Esophagus muscularis mucosa (tissue), 4 donors: ENCODE measurements around the gene PDGFRB.

ENCODE experiments used
- EP300 ChIP-seq: sonication (generic); formaldehyde crosslinking; IDR thresholded peaks from one replicate; pipeline ENCODE4 v1.6.1; 2017; ENCODE audit warnings: antibody characterized with exemption
- POLR2A ChIP-seq: fragments of 450-650 bp; IDR thresholded peaks from one replicate; pipeline ENCODE4 v1.6.1; 2017; ENCODE audit warnings: antibody characterized with exemption, moderate library complexity, mild to moderate bottlenecking, low read depth
- TF ChIP-seq, protein P1 (sequence below), 3 experiments: fragments of 200-600 bp in 2 of 3; fragments of 450-650 bp in 1 of 3; sonication (generic) in 2 of 3; IDR thresholded peaks; one replicate each; pipeline ENCODE4 v1.5.1; 2017 to 2019; ENCODE audit warnings: antibody characterized with exemption in 3 of 3, mild to moderate bottlenecking in 2 of 3, moderate library complexity in 1 of 3

DNA sequence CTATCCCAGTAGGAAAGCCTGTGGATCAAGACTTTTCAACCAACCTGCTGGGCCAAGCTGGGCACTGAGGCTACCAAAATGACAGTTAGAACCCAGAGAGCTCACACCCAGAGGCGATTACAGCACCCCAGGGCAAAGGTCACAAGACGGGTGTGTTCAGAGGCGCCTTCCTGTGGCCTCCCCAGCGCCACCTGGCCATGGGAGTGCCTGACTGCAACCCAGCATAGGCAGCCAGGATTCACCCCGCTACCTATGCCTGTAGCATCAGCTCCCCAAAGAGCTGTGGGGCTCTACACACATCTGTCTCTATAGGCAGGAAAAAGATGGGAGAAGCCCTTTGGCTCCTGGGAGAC lies 33.5 kb downstream of the PDGFRB start:
- TF ChIP-seq, protein P1, sequence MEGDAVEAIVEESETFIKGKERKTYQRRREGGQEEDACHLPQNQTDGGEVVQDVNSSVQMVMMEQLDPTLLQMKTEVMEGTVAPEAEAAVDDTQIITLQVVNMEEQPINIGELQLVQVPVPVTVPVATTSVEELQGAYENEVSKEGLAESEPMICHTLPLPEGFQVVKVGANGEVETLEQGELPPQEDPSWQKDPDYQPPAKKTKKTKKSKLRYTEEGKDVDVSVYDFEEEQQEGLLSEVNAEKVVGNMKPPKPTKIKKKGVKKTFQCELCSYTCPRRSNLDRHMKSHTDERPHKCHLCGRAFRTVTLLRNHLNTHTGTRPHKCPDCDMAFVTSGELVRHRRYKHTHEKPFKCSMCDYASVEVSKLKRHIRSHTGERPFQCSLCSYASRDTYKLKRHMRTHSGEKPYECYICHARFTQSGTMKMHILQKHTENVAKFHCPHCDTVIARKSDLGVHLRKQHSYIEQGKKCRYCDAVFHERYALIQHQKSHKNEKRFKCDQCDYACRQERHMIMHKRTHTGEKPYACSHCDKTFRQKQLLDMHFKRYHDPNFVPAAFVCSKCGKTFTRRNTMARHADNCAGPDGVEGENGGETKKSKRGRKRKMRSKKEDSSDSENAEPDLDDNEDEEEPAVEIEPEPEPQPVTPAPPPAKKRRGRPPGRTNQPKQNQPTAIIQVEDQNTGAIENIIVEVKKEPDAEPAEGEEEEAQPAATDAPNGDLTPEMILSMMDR (IDR thresholded peaks at IDR 0.05) = no peak
- TF ChIP-seq POLR2A = no peak
- TF ChIP-seq EP300 = no peak
